NCI-H345 treated with DMSO at 0.1 percent for 48 hours (cell line): ENCODE results near the gene LMLN.
"Not testable (repeated sequence)": the region's sequence is repeated elsewhere in the genome, so short reads cannot be mapped to it uniquely, and the experiment has no call there.

Source experiments
- DNase-seq: peaks from one replicate; lab custom pipeline; 2025; ENCODE audit not compliant: unreplicated experiment; lab: John Stamatoyannopoulos, UW

LMLN gene, protein sequence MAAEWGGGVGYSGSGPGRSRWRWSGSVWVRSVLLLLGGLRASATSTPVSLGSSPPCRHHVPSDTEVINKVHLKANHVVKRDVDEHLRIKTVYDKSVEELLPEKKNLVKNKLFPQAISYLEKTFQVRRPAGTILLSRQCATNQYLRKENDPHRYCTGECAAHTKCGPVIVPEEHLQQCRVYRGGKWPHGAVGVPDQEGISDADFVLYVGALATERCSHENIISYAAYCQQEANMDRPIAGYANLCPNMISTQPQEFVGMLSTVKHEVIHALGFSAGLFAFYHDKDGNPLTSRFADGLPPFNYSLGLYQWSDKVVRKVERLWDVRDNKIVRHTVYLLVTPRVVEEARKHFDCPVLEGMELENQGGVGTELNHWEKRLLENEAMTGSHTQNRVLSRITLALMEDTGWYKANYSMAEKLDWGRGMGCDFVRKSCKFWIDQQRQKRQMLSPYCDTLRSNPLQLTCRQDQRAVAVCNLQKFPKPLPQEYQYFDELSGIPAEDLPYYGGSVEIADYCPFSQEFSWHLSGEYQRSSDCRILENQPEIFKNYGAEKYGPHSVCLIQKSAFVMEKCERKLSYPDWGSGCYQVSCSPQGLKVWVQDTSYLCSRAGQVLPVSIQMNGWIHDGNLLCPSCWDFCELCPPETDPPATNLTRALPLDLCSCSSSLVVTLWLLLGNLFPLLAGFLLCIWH

DNA sequence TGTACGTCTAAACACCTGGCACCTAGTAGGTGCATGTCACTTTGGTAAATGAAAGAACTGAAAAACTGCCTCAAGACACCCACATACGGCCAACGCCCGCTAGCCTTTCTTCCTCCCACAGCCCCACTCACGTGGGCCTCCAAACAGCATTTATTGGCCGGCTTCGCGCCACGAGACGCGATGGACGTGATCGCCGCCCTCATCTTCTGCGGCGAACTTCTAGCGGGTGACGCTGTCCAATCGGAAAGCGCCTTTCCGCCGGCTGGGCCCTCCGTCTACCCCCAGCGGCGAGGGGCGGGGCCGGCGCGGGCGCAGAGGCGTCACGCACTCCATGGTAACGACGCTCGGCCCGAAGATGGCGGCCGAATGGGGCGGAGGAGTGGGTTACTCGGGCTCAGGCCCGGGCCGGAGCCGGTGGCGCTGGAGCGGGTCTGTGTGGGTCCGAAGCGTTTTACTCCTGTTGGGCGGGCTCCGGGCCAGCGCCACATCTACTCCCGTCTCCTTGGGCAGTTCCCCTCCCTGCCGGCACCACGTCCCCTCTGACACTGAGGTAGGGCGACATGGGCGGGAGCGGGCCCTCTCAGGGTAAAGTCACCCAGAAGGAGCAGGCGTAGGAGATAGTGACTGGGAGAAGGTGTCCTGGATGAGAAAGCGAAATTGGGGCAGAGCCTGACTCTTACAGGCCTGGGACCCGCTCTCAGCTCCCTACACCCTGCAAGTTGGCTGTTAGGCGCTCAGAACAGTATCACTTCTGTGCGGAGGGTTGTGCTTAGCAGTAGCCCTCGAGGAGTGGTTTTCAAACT lies at the start of gene LMLN:
Gene LMLN, plus strand, starts transcription at position 327 of the 803 bp plus-strand sequence. Its CDS starts 29 bp downstream, at position 356.
- DNase-seq: peak; percentile 95

DNA sequence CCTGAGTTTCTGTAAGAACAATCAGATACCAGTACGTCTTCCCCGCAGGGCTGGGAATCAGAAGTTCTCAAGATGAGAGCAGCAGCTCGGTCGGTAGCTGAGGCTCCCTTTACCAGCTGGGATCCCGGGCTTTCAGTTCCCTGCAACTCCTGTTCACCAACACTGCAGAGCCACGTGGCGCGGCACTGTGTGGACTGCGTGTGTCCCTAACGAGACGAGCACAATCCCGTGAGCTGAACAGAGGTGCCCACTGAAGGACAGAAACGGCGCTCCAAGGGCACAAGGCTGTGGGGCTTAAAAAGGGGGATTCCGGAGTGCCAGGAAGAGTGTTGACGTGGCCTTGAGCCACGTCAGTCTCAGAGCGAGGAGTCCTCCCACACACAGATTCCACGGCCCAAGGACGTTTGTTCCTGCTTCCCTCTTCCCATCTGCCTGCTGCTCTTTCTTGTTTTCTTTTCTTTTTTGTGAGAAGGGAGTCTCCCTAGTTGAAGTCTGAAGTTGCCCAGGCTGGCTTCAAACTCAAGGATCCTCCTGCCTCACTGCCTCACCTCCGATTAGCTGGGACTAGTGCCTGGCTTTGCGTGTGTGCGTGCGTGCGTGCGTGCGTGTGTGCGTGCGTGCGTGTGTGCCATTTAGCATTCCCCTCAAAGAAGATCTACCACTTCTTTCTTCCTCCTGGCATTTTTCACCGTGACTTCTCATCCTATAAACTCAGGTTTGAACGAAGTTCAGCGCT lies 47.1 kb upstream of the LMLN start:
- no peak for DNase-seq

DNA sequence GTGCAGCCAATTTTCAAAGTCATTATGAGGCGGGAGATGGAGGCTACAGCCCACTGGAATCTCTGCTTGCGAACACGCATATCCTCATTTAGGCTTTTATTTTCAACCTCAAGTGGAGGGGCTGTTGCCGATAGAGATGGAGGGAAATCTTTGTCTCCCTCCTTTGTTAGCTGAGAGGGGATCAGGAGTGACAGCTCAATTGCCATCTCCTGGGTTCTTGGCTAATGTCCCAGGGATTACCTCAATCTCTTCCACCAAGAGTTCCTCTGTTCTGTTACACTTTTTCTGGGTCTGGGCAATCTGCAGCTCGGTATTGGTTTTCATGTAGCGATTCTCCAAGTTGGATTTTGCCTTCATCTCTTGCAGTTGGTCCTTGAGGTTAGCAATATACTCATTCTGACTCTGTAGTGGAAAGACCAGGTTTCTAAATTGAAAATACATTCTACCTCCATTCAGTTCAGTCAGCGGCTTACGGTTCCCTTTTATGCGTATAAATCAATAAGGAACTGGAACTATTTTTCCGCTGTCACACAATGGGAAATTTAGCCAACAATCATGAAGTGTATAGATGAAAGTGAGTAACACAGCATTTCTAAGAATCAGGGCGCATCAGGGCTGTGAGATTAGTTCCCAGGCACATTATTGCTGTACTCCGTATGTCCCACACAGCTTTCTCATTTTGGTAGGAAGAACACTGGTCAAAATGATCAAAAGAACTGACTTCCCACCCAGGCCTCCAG lies 46.2 kb upstream of the LMLN start:
- DNase-seq: no peak

DNA sequence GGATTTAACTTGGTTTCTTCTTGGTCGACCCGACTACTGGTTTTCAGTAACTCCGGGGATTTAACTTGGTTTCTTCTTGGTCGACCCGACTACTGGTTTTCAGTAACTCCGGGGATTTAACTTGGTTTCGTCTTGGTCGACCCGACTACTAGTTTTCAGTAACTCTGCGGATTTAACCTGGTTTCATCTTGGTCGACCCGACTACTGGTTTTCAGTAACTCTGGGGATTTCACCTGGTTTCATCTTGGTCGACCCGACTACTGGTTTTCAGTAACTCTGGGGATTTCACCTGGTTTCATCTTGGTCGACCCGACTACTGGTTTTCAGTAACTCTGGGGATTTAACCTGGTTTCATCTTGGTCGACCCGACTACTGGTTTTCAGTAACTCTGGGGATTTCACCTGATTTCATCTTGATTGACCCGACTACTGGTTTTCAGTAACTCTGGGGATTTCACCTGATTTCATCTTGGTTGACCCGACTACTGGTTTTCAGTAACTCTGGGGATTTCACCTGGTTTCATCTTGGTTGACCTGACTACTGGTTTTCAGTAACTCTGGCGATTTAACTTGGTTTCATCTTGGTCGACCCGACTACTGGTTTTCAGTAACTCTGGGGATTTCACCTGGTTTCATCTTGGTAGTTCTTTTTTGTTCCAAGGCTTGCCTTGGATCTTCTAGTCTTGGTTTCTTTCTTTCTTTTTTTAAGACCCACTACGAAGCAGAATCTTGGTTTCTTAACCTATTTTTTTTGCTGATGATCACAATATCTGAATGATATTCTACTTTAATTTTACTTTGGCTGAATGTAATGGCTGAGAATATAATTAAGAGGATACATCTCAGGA lies 38.4 kb upstream of the LMLN start:
- not testable (repeated sequence) for DNase-seq

DNA sequence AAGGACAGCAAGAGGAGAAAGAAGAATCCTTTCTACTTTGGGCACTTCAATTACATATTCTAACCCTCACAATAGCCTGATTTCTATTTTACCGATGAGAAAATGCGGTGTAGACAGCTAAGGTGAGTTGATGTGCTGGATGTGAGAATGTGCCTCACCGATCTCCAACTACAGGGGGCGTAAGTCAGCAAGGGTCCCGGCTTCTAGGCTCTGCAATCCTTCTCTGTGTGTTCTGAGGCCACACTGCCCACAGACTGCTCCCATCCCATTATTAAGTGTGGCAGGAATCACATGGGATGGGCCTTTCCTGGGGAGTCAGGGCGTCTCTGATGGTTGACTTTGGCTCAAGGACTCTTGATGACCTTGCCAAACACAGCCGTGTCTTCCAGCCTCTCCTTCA lies 33.6 kb upstream of the LMLN start:
- no peak for DNase-seq

DNA sequence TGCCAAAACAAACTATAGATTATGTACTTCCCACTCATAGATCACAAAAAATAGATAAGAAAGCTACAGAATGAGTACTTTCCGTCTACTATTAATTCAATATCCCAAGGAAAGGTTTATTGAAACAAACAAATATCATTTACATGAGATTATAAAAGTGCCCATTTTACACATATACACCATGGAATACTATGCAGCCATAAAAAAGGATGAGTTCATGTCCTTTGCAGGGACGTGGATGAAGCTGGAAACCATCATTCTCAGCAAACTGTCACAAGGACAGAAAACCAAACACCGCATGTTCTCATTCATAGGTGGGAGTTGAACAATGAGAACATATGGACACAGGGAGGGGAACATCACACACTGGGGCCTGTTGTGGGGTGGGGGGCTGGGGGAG lies 32.4 kb upstream of the LMLN start:
- not testable (repeated sequence) for DNase-seq

DNA sequence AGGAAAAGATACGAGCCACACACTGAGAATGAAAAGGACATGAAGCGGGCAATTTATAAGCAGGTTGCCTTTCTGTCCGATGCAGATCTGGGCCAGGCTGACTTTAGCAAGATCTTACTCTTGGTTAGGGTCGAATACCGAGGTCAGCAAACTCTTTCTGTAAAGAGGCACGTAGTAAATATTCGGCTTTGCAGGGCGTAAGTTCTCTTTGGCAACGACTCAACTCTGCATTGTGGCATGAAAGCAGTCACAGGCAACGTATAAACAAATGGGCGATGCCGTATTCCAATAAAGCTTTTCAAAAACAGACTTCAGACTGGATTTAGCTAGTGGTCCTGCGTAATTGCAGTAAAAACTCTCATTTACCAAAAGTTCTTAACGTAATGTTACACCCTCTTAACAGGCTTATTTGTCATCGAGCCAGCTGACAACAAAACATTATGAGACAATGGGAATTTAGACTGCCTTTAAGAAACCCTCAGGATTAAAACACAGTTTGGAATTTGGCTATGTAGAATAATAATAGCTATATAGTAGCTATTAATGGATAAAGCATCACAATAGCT lies 23.1 kb upstream of the LMLN start:
- DNase-seq: no peak

DNA sequence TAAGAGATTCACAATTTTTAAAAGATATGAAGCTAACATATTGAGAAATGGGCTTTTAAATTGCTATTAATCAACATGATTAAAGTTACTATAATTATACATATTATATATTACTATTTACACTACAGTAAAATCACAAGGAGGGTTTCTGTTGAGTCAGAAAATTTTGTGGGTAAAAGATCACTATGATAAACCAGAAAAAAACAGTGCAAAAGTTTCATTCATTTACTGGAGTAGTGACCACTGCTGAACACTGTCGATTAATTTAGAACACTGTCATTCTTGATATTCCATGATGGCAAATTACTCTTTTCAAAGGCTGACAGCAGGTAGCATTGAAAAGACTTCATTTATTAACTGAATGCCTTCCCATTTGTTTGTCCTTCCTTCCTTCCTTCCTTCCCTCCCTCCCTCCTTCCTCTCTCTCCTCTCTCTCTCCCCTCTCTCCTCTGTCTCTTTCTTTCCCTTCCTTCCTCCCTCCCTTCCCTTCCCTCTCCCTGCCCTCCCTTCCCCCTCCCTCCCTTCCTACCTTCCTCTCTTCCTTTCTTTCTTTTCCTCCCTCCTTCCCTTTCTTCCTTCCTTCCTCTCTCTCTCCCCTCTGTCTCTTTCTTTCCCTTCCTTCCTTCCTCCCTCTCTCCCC lies 19.2 kb upstream of the LMLN start:
- no peak for DNase-seq

DNA sequence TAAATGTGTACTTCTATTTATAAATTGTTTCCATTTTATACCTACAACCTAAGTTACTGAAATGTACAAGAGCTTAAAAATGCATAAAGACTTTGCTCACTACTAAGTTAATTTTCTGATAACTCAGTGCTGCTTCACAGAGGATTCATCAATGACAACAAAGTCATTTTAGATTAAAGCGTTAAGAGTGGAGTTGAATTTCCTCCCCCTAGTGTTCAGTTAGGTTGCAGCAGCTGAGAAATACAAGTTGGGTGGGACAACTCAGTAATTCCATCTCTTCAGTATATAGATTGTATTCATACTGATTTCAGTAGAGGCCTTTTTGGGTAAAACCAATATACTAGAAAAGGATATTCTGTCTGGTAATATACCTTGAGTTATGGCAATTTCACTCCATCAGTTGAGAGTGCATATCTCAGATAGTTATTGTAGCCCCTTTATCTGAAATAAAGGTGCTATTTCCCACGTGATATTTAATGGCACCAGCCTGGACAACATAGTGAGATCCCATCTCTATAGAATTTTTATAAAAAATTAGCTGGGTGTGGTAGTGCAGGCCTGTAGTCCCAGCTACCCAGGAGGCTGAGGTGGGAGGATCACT lies 17.0 kb upstream of the LMLN start:
- peak; percentile 9 for DNase-seq

DNA sequence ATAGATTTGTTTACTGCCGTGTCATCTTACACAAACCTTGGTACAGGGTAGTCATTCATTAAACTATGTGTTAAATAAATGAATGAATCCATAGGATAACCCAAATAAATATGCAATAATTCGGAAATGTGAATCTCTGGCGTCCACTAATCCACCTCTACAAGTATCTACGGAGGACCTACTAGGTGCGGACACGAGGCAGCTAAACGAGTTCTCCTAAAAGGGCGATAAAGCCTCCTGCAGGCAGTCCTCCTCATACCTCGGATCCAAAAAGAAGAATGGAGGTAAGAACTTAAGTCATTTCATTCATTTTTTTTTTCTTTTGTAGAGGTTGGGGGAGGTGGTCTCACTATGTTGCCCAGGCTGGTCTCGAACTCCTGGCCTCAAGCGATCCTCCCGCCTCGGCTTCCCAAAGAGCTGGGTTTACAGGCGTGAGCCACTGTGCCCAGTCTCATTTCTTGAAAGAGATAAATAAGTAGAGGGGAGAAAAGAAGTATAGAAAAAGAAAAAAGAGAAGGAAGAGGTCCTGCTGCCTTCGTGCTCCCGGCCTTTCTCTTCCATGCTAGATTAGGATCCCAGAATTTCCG lies 10.7 kb upstream of the LMLN start:
- DNase-seq: no peak

DNA sequence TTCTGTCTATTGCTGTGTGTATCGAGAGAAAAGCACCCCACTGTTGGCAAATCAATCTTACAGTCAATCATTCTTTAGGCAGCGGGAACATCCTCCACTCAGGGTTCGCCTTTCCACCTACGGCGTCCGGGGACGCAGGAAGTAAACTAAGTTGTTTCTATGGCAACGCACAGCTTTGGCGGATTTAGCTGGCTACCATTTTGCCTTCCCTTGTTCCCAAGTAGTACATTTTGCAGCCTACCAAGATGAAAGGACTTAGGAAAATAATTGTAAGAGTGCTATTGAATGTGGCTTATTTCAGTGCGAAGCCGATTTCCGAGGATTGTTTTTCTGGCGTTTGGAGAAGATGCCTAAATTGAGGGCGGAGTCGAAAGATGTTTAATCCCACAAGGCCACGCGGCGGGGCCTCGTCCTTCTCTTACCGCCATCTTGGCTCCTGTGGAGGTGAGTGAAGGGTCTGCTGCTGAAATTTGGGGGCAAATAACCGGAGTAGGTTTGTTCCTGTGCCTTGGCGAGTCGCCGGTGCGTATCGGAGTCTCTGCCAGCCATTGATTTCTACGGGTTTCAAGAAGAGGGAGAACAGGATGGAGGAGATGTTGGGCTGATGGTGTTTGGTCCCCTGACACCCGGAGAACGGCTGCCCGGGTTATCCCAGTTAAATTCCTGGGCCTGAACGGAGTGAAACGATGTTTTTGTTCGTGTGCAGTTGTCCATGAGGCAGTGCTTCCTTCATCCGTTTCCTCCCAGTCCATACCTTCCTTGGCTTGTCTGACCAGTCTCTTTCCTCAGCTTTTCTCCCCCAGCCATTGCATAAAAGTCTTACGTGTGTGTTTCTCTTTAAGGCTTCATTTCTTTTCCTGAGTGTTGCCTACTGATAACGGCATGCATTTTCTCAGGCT lies 10.0 kb upstream of the LMLN start, which contains the start of gene RPL35A:
Gene RPL35A, plus strand, starts transcription at position 413 of the 899 bp plus-strand sequence. CDS start 778 bp downstream, outside the sequence.
- peak; percentile 99 for DNase-seq

DNA sequence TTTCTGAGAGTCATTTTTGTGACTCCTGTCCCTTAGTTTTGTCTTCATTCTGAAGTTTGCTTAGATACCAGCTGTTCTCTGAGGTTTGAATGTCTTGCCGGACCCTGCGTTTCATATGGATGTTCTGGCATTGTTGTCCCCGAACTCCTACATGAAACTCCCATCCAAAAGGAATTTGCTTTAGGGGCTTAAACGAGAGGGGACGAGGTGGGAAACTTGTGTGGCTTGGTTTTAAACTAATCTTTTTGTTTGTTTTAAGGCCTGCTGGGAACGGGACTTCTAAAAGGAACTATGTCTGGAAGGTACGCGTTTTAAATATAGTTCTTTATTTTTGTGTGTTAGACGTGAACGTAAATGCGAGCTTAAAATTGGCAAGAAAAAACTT lies 9.3 kb upstream of the LMLN start:
- DNase-seq: no peak

DNA sequence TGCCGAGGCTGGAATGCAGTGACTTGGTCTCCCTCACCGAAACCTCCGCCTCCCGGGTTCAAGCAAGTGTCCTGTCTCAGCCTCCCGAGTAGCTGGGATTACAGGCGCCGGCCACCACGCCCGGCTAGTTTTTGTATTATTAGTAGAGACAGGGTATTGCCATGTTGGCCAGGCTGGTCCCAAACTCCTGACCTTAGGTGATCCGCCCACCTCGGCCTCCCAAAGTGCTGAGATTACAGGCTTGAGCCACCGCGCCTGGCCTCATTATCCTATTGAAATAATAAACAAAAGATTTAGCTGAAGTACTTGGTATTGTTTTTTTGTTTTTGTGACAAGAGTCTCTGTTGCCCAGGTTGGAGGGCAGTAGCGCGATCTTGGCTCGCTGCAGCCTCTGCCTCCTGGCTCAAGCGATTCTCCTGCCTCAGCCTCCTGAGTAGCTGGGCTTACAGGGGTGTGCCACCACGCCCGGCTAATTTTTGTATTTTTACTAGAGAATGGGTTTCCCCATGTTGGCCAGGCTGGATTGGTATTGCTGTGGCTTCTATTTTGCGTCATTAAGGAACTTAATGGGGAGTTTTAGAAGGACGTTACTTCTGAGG lies 8.5 kb upstream of the LMLN start:
- no peak for DNase-seq

DNA sequence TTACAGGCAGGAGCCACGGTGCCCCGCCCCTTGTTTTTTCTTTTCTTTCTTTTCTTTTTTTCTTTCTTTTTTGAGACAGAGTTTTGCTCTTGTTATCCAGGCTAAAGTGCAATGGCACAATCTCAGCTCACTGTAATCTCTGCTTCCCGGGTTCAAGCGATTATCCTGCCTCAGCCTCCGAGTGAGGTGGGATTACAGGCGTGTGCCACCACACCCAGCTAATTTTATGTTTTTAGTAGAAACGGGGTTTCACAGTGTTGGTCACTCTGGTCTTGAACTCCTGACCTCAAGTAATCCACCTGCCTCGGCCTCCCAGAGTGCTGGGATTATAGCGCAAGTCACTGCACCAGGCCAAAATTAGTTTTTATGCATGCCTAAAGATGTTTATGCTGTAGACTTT lies 7.6 kb upstream of the LMLN start:
- no peak for DNase-seq

DNA sequence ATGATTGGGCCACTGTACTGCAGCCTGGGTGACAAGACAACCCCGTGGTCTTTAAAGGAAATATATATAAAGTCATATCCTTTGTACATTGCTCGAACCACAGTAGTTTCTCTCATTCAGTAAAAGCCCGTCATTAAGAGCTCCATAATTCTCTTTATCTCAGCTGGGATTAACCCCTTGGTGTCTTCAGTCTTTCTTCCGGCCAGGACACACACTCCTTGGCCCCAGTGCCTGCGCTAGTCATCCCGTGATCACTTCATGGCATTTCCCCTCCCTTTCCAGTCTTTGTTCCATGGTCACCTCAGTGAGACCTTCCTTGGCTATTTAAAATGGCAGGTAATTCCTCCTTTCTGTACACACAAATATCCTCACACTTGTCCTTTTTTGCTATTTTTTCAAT lies 6.7 kb upstream of the LMLN start:
- DNase-seq: no peak

DNA sequence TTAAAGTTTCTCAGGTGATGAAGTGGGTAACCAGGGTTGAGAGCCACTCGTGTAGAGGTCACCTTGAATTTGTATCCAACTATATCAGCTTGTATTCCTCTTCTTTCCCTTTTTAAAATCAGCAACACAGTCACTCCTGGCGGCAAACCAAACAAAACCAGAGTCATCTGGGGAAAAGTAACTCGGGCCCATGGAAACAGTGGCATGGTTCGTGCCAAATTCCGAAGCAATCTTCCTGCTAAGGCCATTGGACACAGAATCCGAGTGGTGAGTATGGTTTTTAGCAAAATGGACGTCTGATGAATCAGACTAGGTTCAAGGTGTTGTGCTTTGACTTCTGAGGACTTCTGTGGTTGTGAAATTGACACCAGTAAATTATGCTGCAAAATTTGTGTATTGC lies 6.1 kb upstream of the LMLN start:
- no peak for DNase-seq
